Erythroblast (primary cell): Measurements from ENCODE around the gene NTN1.

Experiments used
- GATA1 ChIP-seq: IDR thresholded peaks from 2 replicates; pipeline ENCODE4 v1.6.1; 2011; ENCODE audit warnings: low read depth, mild to moderate bottlenecking, control low read depth, low read length, moderate library complexity
- POLR2A ChIP-seq: IDR thresholded peaks from 2 replicates; pipeline ENCODE4 v1.6.1; 2011; ENCODE audit warnings: mild to moderate bottlenecking, low read length

- no peak for TF ChIP-seq POLR2A
- no peak for TF ChIP-seq GATA1
These were observed 235.7 kb downstream of the NTN1 start for GRCh38 chr17:9256751-9257629.
